ENCODE data around the gene RAPH1.
A peak's percentile ranks its signal among the peaks of the same experiment; 100 is the strongest.

The RAPH1 gene

GRCh38 chr2:203489531-203489930 is 45.6 kb downstream of the RAPH1 start:
- TF ChIP-seq EZH2phosphoT487 (IDR thresholded peaks at IDR 0.05; ENCODE audit: low read depth) (no peak), CTCF (IDR thresholded peaks at IDR 0.05; ENCODE audit: low read depth, low read length) (no peak)

GRCh38 chr2:203484266-203485112 is 50.6 kb downstream of the RAPH1 start:
- H3K27me3 ChIP-seq (ENCODE audit: low read depth, low read length) = 0 out of 2 replicates have a peak, but pooled peaks cover 4% of the 10 kb centered on the region
- H3K79me2 ChIP-seq (ENCODE audit: low read length) = no peaks in the 10 kb centered on the region
- H3K36me3 ChIP-seq (replicated peaks; ENCODE audit: low read depth, low read length) = no peaks in the 10 kb centered on the region
- no peaks in the 10 kb centered on the region for H3K9me3 ChIP-seq (ENCODE audit: insufficient read depth, low read length)
- no peak overlapping the region for H3K9ac ChIP-seq (ENCODE audit: low read length)
- TF ChIP-seq CTCF (IDR thresholded peaks at IDR 0.05; ENCODE audit: low read depth, low read length) (peak; percentile 86), EZH2phosphoT487 (IDR thresholded peaks at IDR 0.05; ENCODE audit: low read depth) (no peak)
- H3K4me3 ChIP-seq (ENCODE audit: low read length) = 0 out of 2 replicates have a peak overlapping the region, but pooled peaks have one; percentile 3
- no peak overlapping the region for H3K27ac ChIP-seq (ENCODE audit: low read length)
- H2AFZ ChIP-seq (ENCODE audit: low read depth, low read length) = no peak overlapping the region
- no peaks in the 10 kb centered on the region for H4K20me1 ChIP-seq (ENCODE audit: insufficient read depth, low read length)
- H3K4me1 ChIP-seq (ENCODE audit: low read length) = peaks cover 15% of the 10 kb centered on the region
- H3K4me2 ChIP-seq (ENCODE audit: low read length) = peak overlapping the region; percentile 35

More at GRCh38 chr2:203489531-203489930, 45.6 kb downstream of the RAPH1 start:
- peaks cover 9% of the 10 kb centered on the region for H3K4me1 ChIP-seq (ENCODE audit: low read length)
- no peak overlapping the region for H3K9ac ChIP-seq (ENCODE audit: low read length)
- no peak overlapping the region for H3K4me3 ChIP-seq (ENCODE audit: low read length)
- no peaks in the 10 kb centered on the region for H3K9me3 ChIP-seq (ENCODE audit: insufficient read depth, low read length)
- no peak overlapping the region for H2AFZ ChIP-seq (ENCODE audit: low read depth, low read length)
- H4K20me1 ChIP-seq (ENCODE audit: insufficient read depth, low read length) = no peaks in the 10 kb centered on the region
- no peaks in the 10 kb centered on the region for H3K36me3 ChIP-seq (replicated peaks; ENCODE audit: low read depth, low read length)
- H3K27me3 ChIP-seq (ENCODE audit: low read depth, low read length) = no peaks in the 10 kb centered on the region
- no peak overlapping the region for H3K4me2 ChIP-seq (ENCODE audit: low read length)
- H3K27ac ChIP-seq (ENCODE audit: low read length) = no peak overlapping the region
- no peaks in the 10 kb centered on the region for H3K79me2 ChIP-seq (ENCODE audit: low read length)

GRCh38 chr2:203480623-203481022 is 54.5 kb downstream of the RAPH1 start:
- Histone ChIP-seq H3K27me3 (ENCODE audit: low read depth, low read length) (0 out of 2 replicates have a peak, but pooled peaks cover 4% of the 10 kb centered on the region), H3K36me3 (replicated peaks; ENCODE audit: low read depth, low read length) (no peaks in the 10 kb centered on the region), H3K9ac (ENCODE audit: low read length) (no peak overlapping the region), H3K9me3 (ENCODE audit: insufficient read depth, low read length) (no peaks in the 10 kb centered on the region), H2AFZ (ENCODE audit: low read depth, low read length) (no peak overlapping the region), H3K4me1 (ENCODE audit: low read length) (peaks cover 15% of the 10 kb centered on the region), H3K4me3 (ENCODE audit: low read length) (no peak overlapping the region), H3K79me2 (ENCODE audit: low read length) (no peaks in the 10 kb centered on the region), H4K20me1 (ENCODE audit: insufficient read depth, low read length) (no peaks in the 10 kb centered on the region), H3K27ac (ENCODE audit: low read length) (no peak overlapping the region), H3K4me2 (ENCODE audit: low read length) (no peak overlapping the region)
- TF ChIP-seq CTCF (IDR thresholded peaks at IDR 0.05; ENCODE audit: low read depth, low read length) = no peak
- no peak for TF ChIP-seq EZH2phosphoT487 (IDR thresholded peaks at IDR 0.05; ENCODE audit: low read depth)

- Histone ChIP-seq H3K27me3 (ENCODE audit: low read depth, low read length) (no peaks in the 10 kb centered on the region), H3K4me1 (ENCODE audit: low read length) (no peaks in the 10 kb centered on the region), H2AFZ (ENCODE audit: low read depth, low read length) (no peak overlapping the region), H3K79me2 (ENCODE audit: low read length) (no peaks in the 10 kb centered on the region), H3K9me3 (ENCODE audit: insufficient read depth, low read length) (no peaks in the 10 kb centered on the region), H3K36me3 (replicated peaks; ENCODE audit: low read depth, low read length) (no peaks in the 10 kb centered on the region), H3K9ac (ENCODE audit: low read length) (no peak overlapping the region), H4K20me1 (ENCODE audit: insufficient read depth, low read length) (no peaks in the 10 kb centered on the region), H3K27ac (ENCODE audit: low read length) (no peak overlapping the region), H3K4me2 (ENCODE audit: low read length) (no peak overlapping the region), H3K4me3 (ENCODE audit: low read length) (no peak overlapping the region)
- no peak for TF ChIP-seq EZH2phosphoT487 (IDR thresholded peaks at IDR 0.05; ENCODE audit: low read depth)
- TF ChIP-seq CTCF (IDR thresholded peaks at IDR 0.05; ENCODE audit: low read depth, low read length) = no peak
Measured at GRCh38 chr2:203476881-203477280, 58.2 kb downstream of the RAPH1 start.
